Activated CD8-positive, alpha-beta T cell treated with anti-CD3 and anti-CD28 coated beads for 36 hours (primary cell): ENCODE measurements around the gene MVB12B. TPM values are rescaled to one million over a fixed set of nuclear protein-coding genes. Genes with fewer than 3 reads are reported as not detected.

ENCODE experiments used
- ATAC-seq: fragments of 200-7000 bp; cut with Tn5 transposase; one replicate; pipeline ENCODE4 v1.10.0; 2021; ENCODE audit warnings: mild to moderate bottlenecking, moderate library complexity
- CTCF ChIA-PET: fragments of 350-600 bp; sonication (Branson Sonifier 250); formaldehyde crosslinking; loops from one replicate; lab custom pipeline; 2021; ENCODE audit warnings: antibody characterized with exemption; lab: Charles Lee
- POLR2A ChIA-PET: fragments of 350-600 bp; sonication (Branson Sonifier 250); formaldehyde crosslinking; loops from one replicate; lab custom pipeline; 2021; ENCODE audit warnings: antibody characterized with exemption; lab: Charles Lee
- DNase-seq: peaks from one replicate; pipeline ENCODE4 v3.0.0-alpha.2; 2020
- H3K27ac Mint-ChIP-seq: one replicate; pipeline ENCODE4 v1.8.0; 2021; ENCODE audit warnings: mild to moderate bottlenecking, mixed read lengths
- H3K27me3 Mint-ChIP-seq: one replicate; pipeline ENCODE4 v1.8.0; 2021; ENCODE audit warnings: mixed read lengths
- H3K36me3 Mint-ChIP-seq: one replicate; pipeline ENCODE4 v1.8.0; 2021; ENCODE audit warnings: low read depth, mixed read lengths
- H3K4me1 Mint-ChIP-seq: one replicate; pipeline ENCODE4 v1.8.0; 2021; ENCODE audit warnings: low read depth, mixed read lengths
- H3K4me3 Mint-ChIP-seq: one replicate; pipeline ENCODE4 v1.8.0; 2021; ENCODE audit warnings: mild to moderate bottlenecking, moderate library complexity, mixed read lengths
- H3K9me3 Mint-ChIP-seq: one replicate; pipeline ENCODE4 v1.8.0; 2021; ENCODE audit warnings: mixed read lengths
- intact Hi-C: fragments of 100-400 bp; cut with micrococcal nuclease; formaldehyde crosslinking; loops from one replicate; pipeline ENCODE4 v1.10.0; 2022
- total RNA-seq, 2 experiments: library from RNA; stranded (reverse); gene quantifications; one replicate each; pipeline ENCODE4 v1.2.3, GENCODE V29; 2021
- TF ChIP-seq, protein P1 (sequence below): fragments of 200-600 bp; IDR thresholded peaks from one replicate; pipeline ENCODE4 v1.8.0; 2022; ENCODE audit warnings: antibody characterized with exemption, mild to moderate bottlenecking

The MVB12B gene
- total RNA-seq, 2 experiments from 2014 or later, result 6.4 to 6.6 TPM

DNA sequence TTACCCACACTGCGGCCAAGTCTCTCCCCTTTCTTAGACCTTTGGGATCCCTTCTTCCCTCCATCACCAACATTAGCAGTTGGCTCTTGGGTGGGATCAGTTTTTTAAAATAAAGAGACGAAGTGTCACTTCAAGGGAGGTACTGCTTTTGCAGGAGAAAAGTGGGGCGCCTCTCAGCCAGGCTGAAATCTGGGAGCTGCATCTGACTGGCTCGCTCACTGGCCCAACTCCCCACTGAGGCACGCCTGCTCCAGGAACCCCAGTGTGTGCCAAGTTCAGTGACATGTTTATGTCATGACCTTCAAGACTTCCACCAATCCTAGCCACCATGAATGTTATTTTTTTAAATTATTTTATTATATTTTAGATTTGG, 130.5 kb downstream of the MVB12B start:
- ChIA-PET POLR2A (interaction anchor here (0.8 kb wide), 1 partner anchor 11 kb away, joined by 3 read pairs; no protein-coding TSS in a partner anchor), CTCF (no interaction called here)
- Mint-ChIP-seq H3K36me3 (no peaks in the 10 kb centered on the region), H3K4me3 (no peak overlapping the region), H3K27me3 (no peaks in the 10 kb centered on the region), H3K4me1 (peaks cover 7% of the 10 kb centered on the region), H3K27ac (no peak overlapping the region), H3K9me3 (no peaks in the 10 kb centered on the region)
- no peak for ATAC-seq
- TF ChIP-seq, protein P1, sequence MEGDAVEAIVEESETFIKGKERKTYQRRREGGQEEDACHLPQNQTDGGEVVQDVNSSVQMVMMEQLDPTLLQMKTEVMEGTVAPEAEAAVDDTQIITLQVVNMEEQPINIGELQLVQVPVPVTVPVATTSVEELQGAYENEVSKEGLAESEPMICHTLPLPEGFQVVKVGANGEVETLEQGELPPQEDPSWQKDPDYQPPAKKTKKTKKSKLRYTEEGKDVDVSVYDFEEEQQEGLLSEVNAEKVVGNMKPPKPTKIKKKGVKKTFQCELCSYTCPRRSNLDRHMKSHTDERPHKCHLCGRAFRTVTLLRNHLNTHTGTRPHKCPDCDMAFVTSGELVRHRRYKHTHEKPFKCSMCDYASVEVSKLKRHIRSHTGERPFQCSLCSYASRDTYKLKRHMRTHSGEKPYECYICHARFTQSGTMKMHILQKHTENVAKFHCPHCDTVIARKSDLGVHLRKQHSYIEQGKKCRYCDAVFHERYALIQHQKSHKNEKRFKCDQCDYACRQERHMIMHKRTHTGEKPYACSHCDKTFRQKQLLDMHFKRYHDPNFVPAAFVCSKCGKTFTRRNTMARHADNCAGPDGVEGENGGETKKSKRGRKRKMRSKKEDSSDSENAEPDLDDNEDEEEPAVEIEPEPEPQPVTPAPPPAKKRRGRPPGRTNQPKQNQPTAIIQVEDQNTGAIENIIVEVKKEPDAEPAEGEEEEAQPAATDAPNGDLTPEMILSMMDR, result no peak
- DNase-seq, result no peak
- intact Hi-C loops, result no loop called here

DNA sequence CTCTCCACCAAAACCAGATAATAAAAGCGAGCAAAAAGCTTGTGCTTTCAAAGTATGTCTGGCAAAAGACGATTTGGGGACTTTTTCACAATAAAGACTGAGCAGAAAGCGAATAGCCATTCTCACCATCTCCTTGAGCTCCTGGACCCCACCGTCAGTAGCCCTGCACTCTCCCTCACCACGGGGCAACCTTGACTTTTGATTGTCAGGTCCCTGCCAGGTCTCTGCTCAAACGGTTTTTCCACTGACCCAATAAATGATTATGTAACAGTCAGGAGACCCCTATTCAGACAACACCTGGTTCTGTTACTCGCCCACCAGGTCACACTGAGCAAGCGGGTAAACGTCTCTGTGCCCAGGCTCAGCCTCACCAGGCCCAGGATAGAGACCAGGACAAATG, 131.3 kb downstream of the MVB12B start:
- no peak overlapping the region for H3K4me3 Mint-ChIP-seq
- no peaks in the 10 kb centered on the region for H3K9me3 Mint-ChIP-seq
- H3K4me1 Mint-ChIP-seq, result peaks cover 3% of the 10 kb centered on the region
- no peak overlapping the region for H3K27ac Mint-ChIP-seq
- TF ChIP-seq, protein P1, result no peak
- no peaks in the 10 kb centered on the region for H3K36me3 Mint-ChIP-seq
- ATAC-seq, result no peak
- ChIA-PET POLR2A (interaction anchor here (0.8 kb wide), 1 partner anchor 11 kb away, joined by 3 read pairs; no protein-coding TSS in a partner anchor), CTCF (no interaction called here)
- intact Hi-C loops, result no loop called here
- H3K27me3 Mint-ChIP-seq, result no peaks in the 10 kb centered on the region
- DNase-seq, result no peak

DNA sequence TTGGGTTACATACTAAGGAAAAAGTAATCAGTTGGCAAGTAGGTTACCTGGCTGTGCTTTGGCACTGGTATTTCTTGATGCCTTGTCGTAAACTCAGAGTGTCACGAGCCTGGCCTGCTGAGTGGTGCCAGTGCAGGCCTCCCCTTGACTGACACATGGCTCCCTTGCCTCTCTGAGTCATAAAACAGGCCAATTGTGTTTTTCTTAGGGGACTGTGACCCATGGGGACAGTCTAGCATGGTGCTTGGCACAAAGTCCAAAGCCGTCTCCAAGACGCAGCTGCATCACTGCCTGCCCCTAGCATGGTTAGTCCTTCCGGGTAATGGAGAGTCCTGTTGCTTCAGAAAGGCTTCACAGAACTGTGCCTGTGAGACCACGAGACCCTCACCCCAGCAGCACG, 132.5 kb downstream of the MVB12B start:
- ATAC-seq, result no peak
- TF ChIP-seq, protein P1, result no peak
- Mint-ChIP-seq H3K9me3 (no peaks in the 10 kb centered on the region), H3K27ac (no peak overlapping the region), H3K4me3 (no peak overlapping the region), H3K36me3 (no peaks in the 10 kb centered on the region), H3K4me1 (no peaks in the 10 kb centered on the region), H3K27me3 (no peaks in the 10 kb centered on the region)
- DNase-seq, result no peak
- intact Hi-C loops, result no loop called here
- CTCF ChIA-PET, result no interaction called here
- POLR2A ChIA-PET, result no interaction called here

DNA sequence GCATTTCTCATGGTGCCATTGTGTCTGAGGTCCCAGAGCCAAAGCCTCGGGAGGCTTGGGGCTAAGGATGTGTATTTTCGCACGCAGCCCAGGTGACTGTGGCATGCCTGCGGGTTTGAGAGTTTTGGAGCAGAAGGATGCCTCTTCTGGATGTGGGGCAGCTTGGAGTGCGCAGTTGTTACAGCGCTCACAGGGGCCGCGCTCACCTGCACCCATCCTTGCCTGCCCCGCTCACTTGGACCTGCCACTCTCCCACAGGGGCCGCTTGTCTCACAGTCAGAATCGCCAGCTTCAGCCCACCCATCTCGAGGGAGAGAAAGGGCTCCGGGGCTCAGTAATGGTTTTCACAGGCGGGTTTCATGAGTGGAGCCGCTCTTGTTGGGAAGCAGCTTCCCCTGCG, 132.9 kb downstream of the MVB12B start:
- DNase-seq (no peak), ATAC-seq (no peak)
- TF ChIP-seq, protein P1, result no peak
- H3K36me3 Mint-ChIP-seq, result no peaks in the 10 kb centered on the region
- no peaks in the 10 kb centered on the region for H3K4me1 Mint-ChIP-seq
- CTCF ChIA-PET, result no interaction called here
- H3K27me3 Mint-ChIP-seq, result no peaks in the 10 kb centered on the region
- H3K9me3 Mint-ChIP-seq, result no peaks in the 10 kb centered on the region
- no peak overlapping the region for H3K27ac Mint-ChIP-seq
- no peak overlapping the region for H3K4me3 Mint-ChIP-seq
- POLR2A ChIA-PET, result no interaction called here
- intact Hi-C loops, result no loop called here

DNA sequence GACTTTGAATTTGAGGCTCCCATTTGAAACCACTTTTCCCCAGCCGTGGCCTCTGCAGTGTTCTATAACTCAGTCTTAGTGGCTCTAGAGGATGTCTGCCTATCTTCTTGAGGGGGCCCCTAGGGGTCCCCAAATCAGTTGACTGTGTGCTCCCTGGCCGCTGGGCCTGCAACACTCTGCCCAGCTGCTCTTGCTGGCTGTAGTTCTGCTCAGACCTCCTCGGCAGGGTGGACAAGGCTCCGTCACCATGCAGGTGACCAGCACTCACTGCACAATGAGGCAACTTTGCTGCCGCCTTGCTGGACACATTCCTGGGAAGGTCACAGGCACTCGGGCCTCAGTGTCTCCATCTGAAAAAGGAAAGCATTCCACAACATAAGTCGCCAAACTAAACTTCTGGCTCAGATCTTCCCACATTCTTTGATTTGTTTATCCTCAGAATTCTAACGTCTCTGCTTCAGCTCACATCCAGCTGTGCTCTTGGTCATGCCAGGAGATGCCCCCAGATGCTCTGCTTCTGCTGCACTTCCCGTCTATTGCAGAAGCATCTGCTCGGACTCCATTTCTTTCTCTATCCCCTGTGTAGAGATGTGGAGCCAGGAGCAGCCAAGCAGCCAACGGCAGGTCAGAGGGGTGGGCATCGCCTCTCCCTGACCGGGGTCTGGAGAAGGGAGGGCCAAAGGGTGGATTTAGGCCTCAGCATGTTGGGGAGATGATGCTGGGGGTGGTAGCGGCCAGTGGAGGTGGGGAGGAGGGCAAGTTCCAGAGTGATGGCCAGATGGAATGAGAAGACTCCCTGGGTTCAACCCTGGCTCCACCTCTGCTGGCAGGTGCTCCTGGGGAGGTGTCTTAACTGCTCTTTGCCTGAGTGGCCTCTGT, 133.6 kb downstream of the MVB12B start:
- H3K27me3 Mint-ChIP-seq, result no peaks in the 10 kb centered on the region
- H3K4me3 Mint-ChIP-seq, result no peak overlapping the region
- intact Hi-C loops, result no loop called here

More for the DNA sequence above, 133.6 kb downstream of the MVB12B start:
- TF ChIP-seq, protein P1, result no peak
- ATAC-seq (no peak), DNase-seq (no peak)
- ChIA-PET POLR2A (no interaction called here), CTCF (no interaction called here)
- Mint-ChIP-seq H3K9me3 (no peaks in the 10 kb centered on the region), H3K4me1 (peaks cover 2% of the 10 kb centered on the region), H3K36me3 (no peaks in the 10 kb centered on the region), H3K27ac (no peak overlapping the region)
